NCI-H1048 (cell line): ENCODE results near the gene VPS4A.
"Not testable (repeated sequence)": the region's sequence is repeated elsewhere in the genome, so short reads cannot be mapped to it uniquely, and the experiment has no call there.

Experiments
- DNase-seq: peaks from one replicate; lab custom pipeline; 2025; lab: John Stamatoyannopoulos, UW

Gene VPS4A

DNA sequence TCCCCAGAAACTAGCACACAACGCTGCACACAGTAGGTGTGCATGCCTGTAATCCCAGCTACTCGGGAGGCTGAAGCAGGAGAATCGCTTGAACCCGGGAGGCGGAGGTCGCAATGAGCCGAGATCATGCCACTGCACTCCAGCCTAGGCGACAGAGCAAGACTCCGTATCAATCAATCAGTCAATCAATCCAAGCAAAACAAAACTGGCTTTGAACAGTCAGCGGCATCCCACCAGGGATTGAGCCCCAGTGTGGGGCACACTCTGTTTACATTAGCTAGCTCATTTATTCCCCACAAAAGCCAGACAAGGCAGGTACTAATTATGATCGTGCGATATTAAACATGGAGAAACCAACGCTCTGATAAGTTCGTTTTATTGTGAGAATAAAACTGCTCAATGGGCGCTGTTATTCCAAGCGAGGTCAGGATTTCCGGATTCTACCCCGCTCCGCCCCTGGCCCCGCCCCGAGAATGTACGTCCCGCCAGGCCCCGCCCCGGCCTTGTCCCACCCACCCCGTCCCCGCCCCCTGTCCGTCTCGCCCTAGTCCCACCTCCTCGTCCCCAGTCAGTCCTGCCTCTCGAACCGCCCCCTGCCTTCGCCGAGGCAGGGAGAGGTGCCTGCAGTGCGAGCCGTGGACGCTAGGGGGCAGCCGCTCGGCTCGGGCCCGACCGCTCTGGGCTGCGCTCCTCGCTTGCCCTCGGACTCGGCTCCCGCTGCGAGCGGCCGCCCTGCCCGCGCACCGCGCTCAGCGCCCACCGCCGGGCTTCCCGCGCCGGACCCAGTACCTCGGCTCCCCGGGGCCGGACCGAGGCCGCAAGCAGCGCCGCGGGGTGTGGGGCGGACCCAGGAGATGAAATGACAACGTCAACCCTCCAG, at the start of gene VPS4A:
Gene VPS4A, plus strand, starts transcription at position 698 of the 880 bp plus-strand sequence. Its CDS starts 162 bp downstream, at position 860.
- DNase-seq: peak; percentile 19

GRCh38 chr16:69266334-69267063, 44.7 kb upstream of the VPS4A start:
- no peak for DNase-seq

- DNase-seq: no peak
Observed at GRCh38 chr16:69267633-69268032, 43.5 kb upstream of the VPS4A start.

DNA sequence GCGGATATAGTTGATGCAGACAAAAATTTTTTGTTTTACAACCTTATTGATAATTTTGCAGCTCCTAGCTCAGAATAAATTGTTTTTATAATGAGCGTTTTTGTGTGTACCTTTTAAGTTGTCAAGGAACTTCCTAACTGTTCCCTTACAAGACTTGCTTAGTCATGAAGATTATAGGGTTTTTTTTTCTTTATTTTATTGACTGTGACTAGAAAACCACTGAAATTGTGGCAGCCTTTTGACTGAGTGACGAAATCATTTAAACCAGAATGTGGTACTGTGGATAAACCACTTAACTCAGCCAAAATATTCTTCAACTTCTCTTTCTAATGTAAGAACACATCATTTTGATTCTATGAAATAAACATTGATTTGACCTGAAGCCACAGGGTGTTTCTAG, 40.8 kb upstream of the VPS4A start:
- DNase-seq: no peak

DNA sequence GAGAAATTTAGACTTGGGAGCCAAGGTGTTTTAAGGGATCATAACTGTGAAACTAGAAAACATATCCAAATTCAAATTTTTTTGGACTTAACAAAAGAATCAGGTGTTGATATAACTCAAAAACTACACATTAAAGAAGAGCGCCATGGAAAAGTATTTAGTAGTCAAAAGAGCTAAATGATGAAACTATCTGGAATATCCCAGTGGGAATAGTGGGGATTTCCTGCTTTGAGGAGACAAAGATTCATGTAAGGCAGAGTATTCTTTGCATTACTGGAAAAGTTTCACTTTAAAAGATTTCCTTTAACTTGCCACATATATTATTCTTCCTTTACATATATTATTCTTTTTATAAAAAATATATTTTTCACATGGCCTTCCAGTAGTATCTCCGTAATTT, 40.3 kb upstream of the VPS4A start:
- no peak for DNase-seq

GRCh38 chr16:69273009-69273408, 38.1 kb upstream of the VPS4A start:
- no peak for DNase-seq

GRCh38 chr16:69274699-69275235, 36.4 kb upstream of the VPS4A start:
- DNase-seq: no peak

DNA sequence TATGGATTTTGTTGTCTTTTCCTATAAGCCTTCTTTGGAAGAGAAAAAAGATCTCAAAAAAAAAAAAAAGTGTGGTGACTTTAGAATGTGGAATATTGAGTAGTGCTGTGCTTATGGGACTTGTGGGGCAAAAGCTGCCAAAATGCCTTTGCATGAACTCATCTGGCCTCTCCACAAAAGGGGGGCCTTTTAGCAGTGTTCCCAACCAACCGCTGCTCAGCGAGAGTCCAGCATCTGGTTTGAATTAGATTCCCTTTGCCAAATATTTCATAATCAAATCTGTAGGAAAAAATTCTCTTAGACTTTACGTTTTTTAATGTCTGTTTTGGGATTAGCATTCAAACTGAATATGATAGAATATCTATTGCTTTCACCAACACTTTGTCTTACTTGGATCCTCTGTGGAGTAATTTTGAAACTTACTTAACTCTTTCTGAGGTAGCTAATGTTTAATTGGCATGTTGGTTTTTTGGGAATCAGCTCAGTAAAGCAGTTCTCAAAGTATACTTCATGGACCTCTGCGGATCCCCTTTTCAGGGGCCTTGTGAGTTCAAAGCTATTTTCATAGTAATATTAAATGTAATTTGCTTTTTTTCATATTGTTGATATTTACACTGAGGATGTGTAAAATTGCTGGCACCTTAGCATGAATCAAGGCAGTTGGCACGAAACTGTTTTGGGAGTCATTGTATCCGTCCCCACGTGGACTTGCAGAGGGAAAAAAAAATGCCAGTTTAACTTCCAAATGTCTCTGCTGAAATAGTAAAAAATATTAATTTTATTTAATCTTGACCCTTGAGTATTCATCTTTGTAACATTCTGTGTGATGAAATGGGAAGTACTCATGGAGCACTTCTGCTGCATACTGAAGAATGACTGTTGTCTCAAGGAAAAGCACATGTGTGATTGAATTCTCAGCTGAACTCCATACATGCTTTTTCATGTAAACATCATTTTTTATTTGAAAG, 34.7 kb upstream of the VPS4A start:
- no peak for DNase-seq

DNA sequence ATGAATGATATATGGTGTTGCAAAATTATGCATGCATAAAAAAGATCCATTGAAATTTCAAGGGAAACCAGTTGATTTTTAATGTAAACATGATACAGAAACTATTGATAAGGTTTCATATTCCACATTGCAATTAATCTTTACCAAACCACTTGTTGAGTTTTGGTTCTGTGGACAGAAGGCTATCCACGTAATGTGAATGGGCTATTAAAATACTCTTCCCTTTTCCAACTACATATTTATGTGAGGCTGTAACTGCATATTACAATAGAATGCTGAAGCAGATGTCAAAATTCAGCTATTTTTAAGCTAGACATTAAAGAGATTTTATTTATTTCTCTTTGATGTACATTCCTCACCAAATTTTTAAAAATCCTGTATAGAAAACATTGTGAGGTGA, 33.7 kb upstream of the VPS4A start:
- DNase-seq: no peak

DNA sequence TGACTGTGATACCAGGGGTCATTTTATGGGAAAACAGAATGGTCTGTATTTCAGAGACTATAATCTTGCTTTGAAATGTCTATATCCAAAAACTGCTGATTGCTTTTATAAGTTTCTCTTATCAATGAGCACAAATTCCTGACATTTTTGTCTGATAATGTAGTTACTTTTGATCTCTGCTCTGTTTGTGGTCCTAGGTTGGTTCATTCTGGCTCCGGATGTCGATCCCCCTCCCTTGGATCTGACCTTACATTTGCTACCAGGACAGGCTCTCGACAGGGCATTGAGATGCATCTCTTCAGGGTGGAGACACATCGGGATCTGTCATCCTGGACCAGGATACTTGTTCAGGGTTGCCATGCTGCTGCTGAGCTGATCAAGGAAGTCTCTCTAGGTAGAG, 27.3 kb upstream of the VPS4A start:
- no peak for DNase-seq

GRCh38 chr16:69285240-69285639, 25.9 kb upstream of the VPS4A start:
- DNase-seq: no peak

- DNase-seq: no peak
Observed at GRCh38 chr16:69286941-69287713, 24.0 kb upstream of the VPS4A start.

GRCh38 chr16:69291657-69292056, 19.5 kb upstream of the VPS4A start:
- not testable (repeated sequence) for DNase-seq

- DNase-seq: no peak
Observed at GRCh38 chr16:69293401-69293800, 17.7 kb upstream of the VPS4A start.

- no peak for DNase-seq
Observed at GRCh38 chr16:69294051-69294450, 17.1 kb upstream of the VPS4A start.

DNA sequence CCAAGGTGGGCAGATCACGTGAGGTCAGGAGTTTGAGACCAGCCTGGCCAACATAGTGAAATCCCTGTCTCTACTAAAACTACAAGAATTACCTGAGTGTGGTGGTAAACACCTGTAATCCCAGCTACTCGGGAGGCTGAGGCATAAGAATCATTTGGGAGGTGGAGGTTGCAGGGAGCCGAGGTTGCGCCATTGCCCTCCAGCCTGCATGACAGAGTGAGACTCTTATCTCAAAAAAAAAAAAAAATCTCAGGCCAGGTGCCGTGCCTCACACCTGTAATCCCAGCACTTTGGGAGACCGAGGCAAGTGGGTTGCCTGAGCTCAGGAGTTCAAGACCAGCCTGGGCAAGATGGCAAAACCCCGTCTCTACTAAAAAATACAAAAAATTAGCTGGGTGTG, 14.4 kb upstream of the VPS4A start:
- DNase-seq: not testable (repeated sequence)

DNA sequence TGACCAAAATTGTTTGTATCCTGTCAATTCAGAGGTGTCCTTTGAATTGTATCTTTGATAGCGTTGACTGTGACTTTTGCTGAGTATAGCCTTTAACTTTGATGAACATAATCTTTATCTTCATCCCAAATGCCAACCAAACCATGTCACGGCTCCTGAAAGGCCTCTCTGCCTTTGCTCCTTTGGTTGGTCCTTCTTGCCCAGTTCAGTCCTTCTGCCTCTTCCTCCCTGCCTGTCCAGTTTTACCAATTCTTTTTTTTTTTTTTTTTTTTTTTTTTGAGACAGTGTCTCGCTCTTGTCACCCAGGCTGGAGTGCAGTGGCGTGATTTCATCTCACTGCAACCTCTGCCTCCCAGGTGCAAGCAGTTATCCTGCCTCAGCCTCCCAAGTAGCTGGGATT, 12.9 kb upstream of the VPS4A start:
- no peak for DNase-seq

DNA sequence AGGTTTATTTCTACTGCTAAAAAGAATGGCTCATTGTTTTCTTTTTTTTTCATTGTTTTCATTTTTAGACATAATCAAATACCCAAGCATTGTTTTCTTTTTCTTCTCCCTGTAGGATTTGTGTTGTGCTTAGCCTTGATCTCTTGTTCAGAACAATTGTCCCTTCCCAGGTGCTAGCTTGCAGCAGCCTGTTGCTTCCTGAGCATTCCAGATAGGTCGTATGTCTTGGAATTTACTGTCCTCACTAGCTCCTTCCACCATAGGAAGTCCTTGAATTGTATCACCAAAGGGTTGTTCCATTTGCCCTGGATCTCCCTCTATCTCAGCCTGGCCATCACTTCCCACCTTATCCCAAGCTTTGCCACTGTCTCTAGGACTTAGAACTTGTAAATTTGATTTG, 10.0 kb upstream of the VPS4A start:
- DNase-seq: no peak

GRCh38 chr16:69301861-69302260, 9.3 kb upstream of the VPS4A start:
- no peak for DNase-seq

DNA sequence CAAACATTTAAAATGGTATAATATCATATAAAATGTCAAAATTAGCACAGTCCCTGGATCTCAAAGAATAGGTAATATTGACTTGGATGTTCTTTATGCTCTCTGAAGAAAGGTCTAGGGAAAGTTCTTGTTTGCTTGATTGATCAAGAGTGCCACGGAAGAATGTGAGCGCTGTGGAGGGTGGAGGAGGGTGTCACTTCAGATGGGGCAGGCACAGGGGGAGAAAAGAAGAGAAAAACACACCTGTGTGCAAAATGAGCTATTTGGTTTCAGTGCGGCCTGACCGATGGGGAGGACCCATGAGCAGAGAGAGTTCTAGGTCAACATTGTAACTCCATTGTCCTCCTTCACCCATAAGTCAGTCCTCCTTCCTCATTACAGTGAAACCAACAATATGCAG, 8.8 kb upstream of the VPS4A start:
- no peak for DNase-seq

GRCh38 chr16:69306031-69306430, 5.1 kb upstream of the VPS4A start:
- no peak for DNase-seq
